HG03575 (cell line): Measurements from ENCODE around the gene EPB41L2.
"Not testable (repeated sequence)": the region's sequence is repeated elsewhere in the genome, so short reads cannot be mapped to it uniquely, and the experiment has no call there.

Source experiments
- ATAC-seq: cut with Tn5 transposase; IDR thresholded peaks from one replicate; pipeline ENCODE4 v1.9.1; 2021; ENCODE audit not compliant: unreplicated experiment, insufficient number of reproducible peaks, low FRiP score; ENCODE audit errors: extremely low read depth

EPB41L2 gene

DNA sequence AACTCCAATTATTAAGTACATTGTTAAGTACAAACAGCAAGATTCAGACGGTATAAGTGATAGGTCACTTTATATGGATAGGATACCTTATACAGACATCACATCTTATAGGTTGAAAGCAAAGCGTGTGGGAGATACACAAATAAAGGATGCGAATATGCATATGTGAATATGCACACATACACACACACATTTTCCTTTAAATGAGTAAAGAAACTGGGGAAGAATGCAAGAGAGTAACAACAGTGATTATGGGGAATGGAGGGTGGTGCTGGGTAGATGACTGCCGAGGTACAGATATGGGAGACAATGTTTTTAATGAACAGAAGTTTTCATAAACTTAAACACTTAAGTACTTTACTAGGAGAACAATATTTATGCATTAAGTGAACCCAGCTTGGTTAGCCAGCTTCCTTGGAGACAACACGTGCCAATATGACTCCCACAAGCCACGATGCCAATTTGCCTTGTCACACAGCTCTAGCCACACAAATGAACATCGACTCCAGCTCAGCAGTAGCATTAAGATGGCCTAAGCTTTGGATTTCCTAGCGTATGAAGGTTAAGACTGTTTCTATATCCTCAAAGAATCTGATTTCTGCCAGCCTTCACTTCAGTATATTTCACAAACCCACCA is 96.6 kb downstream of the EPB41L2 start:
- no peak for ATAC-seq

DNA sequence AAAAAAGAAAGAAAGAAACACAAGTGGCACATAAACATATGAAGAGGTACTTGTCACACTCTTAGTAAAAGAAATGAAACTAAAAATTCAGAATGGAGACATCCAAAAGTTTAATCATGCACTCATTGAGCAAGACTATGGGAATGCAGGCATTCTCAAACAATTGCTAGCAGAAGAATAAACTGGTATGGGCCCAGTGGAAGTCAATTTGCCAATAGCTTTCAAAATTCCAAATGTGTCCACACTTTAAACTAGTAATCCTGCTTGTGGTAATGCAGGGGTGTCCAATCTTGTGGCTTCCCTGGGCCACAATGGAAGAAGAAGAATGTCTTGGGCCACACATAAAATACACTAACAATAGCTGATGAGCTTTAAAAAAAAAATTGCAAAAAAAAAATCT is 97.4 kb downstream of the EPB41L2 start:
- no peak for ATAC-seq

DNA sequence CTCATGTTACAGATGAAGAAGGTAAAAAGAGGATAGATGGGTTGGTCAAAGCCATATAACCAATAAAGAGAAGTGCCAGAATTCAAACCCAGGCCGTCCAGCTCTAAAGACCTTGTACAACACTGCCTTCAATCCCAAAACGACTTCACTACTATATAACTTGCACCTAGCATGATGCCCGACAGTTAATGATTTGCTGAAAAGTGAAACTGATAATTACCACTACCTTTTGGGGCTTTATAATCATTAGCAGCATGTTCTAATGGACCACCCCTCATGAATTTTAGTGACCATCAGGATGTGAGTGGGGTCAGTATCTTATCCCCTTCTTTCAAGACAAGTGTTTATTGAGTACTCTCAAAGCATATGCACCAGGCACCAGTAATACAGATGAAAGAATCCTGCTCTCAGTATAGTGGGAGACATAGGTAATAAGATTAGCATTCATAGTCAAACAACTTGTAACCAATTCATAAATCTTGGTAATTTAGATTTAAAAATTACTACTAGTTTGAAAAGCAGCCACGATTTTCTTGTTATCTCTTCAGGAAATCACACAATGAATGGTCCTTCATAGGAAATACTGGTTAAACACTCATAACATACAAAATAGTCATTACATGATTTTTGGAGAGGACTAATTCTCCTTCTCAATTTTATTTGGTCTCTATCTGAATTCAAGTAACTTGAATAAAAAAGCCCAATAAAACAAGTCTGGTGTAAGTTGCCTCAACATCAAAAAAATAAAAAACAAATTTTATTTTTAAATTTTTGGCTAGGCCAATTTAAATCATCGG is 98.0 kb downstream of the EPB41L2 start:
- no peak for ATAC-seq

DNA sequence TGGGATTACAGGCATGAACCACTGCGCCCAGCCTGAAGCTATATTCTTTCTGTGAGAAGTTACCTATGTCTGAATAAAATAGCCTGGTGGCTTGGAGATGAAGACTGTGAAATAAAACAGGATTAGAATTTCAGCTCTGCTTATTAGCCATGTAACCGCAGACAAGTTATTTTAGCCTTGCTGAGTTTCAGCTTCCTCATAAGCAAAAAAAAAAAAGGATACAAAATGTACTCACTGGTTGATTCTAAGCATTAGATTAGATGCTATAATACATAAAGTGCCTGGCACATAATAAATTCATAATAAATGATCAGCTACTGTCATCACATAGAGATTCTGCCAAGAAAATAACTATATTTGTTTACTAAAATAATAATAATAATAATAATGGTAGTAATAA is 98.8 kb downstream of the EPB41L2 start:
- ATAC-seq = no peak

DNA sequence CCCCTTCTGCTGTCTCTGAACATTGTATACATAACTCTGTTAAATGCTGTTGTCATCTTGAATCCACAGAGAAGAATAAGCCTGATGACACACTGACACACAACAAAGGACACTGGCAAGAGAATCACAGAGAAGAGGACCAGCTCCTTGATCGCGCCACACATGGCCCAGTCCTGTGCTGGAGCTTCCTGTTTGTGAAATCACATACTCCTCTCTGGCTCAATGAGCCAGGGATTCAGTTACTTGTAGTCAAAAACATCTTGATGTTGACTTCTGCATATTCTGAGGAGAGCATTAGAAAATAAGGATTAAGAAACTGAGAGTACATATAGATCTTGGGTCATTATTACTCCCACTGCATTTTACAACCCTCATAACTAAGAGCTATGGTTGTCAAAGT is 100.1 kb downstream of the EPB41L2 start:
- ATAC-seq = no peak

DNA sequence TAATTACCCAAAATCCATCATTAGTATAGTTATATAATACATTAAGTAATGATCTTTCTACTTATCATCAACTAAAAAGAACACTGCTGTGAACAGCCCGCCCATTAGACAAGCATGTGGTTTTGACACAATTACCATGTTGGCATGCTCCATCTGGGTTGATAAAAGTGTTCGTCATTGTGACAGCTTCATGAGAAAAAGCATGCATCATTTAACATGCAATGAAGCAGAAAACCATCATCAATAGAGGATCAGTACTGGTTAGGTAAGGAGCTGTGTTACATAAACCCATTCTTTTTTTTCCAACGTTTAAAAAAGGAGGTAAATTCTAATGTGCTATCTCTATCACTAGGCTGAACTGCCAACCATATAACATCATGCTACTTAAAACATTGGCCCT is 101.9 kb downstream of the EPB41L2 start:
- ATAC-seq = no peak

DNA sequence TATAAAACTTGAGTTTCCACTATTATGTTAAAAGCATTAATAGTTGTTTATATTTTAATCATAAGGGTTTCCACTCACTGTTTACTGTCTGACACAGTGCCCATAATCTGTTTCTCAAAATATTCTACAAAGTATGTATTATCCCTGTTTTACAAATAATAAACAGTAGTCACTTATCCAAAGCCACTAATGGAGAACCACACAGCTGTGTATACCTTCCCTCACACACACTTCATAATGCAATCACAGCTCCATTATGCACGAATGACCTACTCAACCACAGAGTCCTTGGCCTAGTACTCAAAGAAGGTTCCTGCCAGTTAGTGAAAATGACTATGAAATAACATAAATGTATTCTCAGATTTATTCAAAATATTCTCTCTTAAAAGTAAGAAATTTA is 103.1 kb downstream of the EPB41L2 start:
- no peak for ATAC-seq

DNA sequence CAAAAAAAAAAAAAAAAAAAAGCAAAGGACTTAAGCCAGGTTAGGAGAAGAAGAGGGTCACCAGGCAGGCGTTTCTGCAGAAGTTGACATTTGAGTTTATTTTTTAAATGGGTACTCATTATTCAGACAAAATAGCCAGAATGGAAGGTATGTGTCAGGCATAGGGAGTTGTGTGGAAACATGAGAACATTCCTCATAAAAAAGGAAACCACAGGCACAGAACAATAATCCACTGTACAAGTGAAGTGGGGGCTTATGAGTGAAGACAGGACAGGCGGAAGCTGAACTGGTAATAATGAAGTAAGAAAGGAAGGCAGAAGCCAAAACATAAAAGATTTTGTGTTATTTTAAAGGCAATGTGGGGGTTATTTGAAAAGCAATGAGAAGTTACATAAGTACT is 104.6 kb downstream of the EPB41L2 start:
- no peak for ATAC-seq

DNA sequence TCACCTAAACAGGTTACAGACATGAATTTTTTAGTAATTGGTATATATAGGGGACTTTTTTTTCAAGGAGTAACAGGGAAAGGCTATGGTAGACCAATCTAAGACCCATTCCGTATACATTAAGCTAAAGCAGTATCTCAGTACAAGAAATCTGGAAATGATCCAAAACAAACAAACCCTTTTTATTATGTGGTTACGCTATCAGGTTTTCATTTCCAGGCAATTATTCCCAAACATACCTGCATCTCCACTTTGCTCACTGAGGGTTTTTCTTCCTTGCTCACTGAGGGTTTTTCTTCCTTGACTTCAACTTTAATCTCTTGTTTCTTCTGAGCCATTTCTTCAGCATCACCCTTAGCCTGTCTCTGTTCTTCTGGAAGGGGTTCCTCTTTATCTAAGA is 107.3 kb downstream of the EPB41L2 start:
- no peak for ATAC-seq

DNA sequence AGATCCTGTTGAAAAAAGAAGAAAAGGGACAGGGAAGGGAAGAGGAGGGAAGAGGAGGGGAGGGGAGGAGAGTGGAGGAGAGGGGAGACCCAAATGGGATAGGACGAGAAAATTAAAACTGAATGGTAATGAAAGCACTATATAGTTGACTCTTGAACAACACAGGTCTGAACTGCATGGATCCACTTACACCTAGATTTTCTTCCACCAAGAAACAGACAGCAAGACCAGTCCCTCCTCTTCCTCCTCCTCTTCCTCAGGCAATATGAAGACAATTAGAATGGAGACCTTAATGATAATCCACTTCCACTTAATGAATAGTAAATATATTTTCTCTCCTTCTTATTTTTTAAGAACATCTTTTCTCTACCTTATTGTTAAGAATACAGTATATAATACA is 113.5 kb downstream of the EPB41L2 start:
- ATAC-seq = no peak

DNA sequence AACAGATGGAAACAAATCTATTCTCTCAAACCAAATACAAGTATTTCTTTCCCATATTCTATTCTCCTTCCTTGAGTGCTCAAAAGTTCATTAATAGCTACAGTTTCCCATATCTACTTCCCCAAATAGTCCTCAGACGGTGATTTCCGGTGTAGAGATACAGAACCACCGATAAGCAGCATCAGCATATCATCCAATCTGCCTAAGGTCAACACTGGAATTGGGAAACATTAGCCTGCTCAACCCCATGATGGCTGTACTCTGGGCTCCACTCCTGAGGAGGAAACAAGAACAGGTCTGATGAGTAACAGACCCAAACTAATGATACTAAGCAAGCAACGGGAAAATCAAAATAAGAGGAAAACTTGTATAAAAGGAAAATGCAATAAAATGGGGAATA is 115.6 kb downstream of the EPB41L2 start:
- no peak for ATAC-seq

DNA sequence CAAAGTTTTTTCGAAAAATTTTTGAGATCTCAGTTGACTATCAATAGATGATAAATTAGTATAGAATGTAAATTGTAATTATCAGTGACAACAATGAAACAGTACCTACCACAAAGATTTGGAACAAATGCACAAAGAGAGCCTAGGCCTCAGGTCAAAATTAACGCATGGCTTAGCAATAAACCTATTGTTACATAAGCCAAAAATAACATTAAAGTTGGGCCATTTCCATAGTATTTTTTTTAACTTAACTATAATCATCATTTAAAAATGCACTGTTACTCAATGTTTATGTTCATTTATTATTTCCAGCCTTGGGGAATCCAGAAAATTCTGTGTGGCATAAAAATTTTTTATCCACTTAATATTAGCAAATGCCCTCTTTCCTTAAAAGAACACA is 117.0 kb downstream of the EPB41L2 start:
- no peak for ATAC-seq

DNA sequence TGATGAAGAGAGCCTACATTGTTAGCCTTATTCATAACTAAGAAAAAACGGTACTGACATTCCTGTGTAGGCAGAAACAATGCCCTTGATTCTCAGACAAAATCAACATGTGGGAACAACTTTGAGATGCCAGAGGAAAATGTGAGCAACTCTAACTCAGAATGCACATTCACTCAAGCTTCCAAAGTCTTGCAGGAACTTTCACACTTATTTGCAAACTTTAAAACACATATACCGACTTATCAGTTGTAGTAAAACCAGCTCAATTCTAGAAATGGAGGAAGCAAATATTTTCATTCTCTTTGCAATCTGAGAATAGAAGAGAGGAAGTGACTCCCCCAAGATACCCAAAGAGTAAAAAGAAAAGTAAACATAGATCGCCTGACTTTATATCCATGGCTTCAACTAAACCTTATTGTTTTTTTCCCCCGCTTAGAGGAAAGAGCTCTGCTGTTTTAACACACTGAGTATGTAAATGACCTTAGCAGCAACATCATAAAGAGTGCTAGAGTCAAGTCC is 117.6 kb downstream of the EPB41L2 start:
- peak; percentile 42 for ATAC-seq

DNA sequence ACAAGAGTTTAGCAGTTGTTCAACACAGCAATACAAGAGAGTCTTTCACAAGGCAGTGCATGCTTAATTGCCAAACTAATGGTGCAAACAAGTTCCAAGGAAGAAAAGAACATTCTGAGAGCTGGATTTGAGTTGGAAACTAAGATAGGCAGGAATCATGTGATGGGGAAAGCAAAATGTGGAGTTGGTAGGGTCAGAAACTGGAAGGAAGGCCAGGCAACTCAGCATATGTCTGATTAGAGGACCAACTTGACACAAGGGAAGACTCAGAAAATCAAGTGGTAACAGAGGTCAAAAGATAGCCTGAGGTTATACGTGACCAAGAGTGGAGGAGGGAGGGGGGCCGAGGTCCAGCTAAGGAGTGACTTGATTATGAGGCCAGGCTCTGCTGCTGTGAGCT is 118.6 kb downstream of the EPB41L2 start:
- no peak for ATAC-seq

DNA sequence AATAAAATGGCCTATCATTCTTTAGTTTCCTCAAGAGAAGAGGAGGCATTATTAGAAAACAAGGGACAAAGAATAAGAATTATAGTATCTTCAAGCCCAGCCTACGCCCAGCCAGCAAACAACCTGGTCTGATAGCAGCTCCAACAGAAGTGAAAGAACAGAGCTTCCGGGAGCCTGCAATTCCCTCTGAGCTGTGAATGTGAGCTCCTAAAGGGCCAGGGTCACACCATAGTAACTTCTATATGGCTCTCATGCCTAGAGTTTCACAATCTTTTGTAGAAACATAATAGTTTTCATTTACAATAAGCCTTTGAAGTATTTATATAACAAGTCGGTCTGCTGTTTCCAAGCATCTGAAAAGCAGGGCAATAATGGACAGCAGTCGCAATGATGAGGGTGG is 119.3 kb downstream of the EPB41L2 start:
- no peak for ATAC-seq

DNA sequence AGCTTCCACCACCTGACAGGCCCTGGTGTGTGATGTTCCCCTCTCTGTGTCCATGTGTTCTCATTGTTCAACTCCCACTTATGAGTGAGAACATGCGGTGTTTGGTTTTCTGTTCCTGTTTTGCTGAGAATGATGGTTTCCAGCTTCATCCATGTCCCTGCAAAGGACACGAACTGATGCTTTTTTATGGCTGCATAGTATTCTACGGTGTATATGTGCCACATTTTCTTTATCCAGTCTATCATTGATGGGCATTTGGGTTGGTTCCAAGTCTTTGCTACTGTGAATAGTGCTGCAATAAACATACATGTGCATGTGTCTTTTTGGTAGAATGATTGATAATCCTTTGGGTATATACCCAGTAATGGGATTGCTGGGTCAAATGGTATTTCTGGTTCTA is 120.3 kb downstream of the EPB41L2 start:
- ATAC-seq = not testable (repeated sequence)

DNA sequence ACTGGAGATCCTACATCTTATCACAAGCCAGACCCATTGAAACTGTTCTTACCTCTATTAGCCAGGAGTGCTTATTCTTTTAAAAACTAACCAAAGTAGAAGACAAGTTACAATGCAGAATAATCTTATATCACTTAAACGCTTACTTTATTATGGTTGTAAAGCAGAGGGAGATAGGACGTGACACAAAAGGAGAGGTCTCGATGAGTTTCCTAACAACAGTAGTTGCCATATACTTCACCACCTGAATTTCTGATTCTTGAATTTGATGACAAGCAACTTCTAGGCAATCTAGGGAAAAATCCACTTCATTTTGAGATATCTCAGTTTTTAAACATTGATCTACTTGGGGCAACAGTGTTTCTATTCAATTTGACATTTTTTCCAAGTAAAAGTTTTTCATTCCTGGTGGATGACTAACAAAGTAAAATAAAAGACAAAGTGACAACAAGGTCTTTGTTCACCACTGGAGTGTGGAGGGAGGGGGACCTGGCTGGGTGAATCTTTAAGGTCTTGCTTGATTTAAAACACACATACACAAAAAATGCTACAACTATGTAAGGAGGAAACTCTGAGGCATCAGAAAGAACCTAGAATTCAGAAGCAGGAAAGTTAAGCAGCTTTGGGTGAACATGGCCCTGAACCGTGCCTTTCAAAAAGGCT is 125.0 kb downstream of the EPB41L2 start:
- ATAC-seq = no peak

DNA sequence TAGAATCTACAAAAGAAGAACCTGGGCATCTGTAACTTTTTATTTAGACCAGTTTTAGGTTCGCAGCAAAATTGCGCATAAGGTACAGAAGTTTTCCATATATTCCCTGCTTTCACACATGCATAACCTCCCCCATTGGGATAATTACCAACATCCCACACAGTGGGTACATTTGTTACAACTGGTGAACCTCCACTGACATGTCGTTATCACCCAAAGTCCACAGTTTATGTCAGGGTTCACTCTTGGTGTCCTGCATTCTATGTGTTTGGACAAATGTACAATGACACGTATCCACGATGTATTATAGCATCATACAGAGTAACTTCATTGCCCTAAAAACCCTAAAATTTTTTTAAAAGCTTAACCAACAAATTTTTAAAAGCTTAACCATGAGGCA is 126.1 kb downstream of the EPB41L2 start:
- no peak for ATAC-seq

DNA sequence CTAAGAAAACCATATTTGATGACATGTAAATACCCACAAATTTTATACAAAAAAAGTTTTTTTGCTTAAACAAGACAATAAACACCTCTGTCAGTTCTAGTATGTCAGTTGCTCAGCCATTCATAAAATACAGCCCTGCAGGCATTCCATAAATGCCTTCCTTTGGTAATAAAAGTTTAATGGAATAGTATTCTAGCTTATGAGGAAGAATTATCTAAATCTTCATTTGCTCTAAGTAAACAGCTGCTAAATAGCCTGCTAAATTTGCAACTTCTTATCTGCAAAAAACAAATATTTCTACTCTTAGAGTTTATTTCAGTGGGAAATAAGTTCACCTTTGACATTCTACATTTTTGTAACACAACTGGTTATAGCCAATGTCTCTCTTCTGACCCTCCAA is 127.1 kb downstream of the EPB41L2 start:
- ATAC-seq = no peak
